Measurements from ENCODE around the gene WDR18.

The WDR18 gene

DNA sequence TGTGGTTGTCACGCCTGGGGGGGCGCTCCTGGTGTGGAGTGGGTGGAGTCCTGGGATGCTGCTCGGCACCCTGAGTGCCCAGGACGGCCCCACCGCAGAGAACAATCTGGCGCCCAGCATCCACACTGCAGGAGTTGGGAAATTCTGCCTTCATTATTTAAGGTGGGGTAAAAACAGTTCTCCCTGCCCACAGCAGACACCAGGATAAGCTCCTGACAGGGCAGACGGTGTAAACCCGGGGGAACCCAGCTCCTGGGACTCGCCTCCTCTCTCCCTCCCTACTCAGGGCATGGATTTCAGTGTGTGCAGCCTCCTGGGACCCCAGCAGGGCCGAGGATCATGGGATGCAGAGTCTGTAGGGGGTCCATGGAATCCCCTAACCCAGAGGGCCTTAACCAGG is 7.7 kb upstream of the WDR18 start:
- no peak overlapping the region for H3K4me3 ChIP-seq (ENCODE audit: low read depth, low read length)
- no peak for DNase-seq (ENCODE audit: low read depth, low spot score)
- in situ Hi-C loops (cut with HindIII; ENCODE audit: low sequenced_read_pairs): no loop called here
- TF ChIP-seq, protein P1, sequence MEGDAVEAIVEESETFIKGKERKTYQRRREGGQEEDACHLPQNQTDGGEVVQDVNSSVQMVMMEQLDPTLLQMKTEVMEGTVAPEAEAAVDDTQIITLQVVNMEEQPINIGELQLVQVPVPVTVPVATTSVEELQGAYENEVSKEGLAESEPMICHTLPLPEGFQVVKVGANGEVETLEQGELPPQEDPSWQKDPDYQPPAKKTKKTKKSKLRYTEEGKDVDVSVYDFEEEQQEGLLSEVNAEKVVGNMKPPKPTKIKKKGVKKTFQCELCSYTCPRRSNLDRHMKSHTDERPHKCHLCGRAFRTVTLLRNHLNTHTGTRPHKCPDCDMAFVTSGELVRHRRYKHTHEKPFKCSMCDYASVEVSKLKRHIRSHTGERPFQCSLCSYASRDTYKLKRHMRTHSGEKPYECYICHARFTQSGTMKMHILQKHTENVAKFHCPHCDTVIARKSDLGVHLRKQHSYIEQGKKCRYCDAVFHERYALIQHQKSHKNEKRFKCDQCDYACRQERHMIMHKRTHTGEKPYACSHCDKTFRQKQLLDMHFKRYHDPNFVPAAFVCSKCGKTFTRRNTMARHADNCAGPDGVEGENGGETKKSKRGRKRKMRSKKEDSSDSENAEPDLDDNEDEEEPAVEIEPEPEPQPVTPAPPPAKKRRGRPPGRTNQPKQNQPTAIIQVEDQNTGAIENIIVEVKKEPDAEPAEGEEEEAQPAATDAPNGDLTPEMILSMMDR (IDR thresholded peaks at IDR 0.05; ENCODE audit: low read depth, low read length): no peak

DNA sequence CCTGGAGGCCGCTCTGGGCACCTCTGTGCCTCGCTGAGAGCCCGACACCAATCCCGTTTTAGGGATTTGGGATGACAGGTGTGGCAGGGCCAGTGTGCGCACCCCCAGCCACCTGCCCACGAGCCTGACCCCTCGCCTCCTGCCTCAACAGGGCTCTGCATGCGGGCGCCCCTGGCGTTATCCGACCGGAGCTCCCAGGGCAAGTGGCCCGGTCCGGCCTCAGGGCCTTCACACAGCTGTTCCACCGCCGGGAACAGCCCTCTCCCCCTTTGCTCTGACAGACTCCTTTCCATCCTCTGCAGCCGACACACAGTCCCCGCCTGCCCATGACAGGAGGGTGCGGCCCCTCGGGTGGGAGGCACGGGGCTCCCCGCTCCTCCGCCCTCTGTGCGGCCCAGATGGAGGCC is 7.1 kb upstream of the WDR18 start:
- DNase-seq (ENCODE audit: low read depth, low spot score): no peak
- TF ChIP-seq, protein P1 (IDR thresholded peaks at IDR 0.05; ENCODE audit: low read depth, low read length): no peak
- no peak overlapping the region for H3K4me3 ChIP-seq (ENCODE audit: low read depth, low read length)
- in situ Hi-C loops (cut with HindIII; ENCODE audit: low sequenced_read_pairs): no loop called here

DNA sequence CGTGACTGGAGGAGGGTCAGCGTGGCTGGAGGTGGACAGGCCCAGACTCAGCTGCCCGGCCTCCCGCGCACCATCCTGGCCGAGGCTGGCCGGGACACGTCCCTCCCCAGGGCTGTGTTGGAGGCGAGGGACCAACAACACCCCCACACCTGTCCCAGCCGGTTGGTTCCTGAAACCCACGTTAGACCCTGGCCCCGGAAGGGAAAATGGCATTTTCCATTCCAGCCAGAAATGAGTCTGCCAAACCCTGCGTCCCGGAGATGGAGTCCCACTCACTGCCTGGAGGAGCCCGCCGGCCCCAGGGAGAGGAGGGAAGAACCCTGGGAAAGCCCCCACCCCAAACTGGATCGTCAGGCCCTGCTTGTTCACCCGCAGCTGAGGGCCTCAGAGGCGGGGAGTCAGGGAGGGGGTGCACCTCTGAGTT is 4.8 kb upstream of the WDR18 start:
- DNase-seq (ENCODE audit: low read depth, low spot score): no peak
- in situ Hi-C loops (cut with HindIII; ENCODE audit: low sequenced_read_pairs): no loop called here
- TF ChIP-seq, protein P1 (IDR thresholded peaks at IDR 0.05; ENCODE audit: low read depth, low read length): no peak
- no peak overlapping the region for H3K4me3 ChIP-seq (ENCODE audit: low read depth, low read length)

DNA sequence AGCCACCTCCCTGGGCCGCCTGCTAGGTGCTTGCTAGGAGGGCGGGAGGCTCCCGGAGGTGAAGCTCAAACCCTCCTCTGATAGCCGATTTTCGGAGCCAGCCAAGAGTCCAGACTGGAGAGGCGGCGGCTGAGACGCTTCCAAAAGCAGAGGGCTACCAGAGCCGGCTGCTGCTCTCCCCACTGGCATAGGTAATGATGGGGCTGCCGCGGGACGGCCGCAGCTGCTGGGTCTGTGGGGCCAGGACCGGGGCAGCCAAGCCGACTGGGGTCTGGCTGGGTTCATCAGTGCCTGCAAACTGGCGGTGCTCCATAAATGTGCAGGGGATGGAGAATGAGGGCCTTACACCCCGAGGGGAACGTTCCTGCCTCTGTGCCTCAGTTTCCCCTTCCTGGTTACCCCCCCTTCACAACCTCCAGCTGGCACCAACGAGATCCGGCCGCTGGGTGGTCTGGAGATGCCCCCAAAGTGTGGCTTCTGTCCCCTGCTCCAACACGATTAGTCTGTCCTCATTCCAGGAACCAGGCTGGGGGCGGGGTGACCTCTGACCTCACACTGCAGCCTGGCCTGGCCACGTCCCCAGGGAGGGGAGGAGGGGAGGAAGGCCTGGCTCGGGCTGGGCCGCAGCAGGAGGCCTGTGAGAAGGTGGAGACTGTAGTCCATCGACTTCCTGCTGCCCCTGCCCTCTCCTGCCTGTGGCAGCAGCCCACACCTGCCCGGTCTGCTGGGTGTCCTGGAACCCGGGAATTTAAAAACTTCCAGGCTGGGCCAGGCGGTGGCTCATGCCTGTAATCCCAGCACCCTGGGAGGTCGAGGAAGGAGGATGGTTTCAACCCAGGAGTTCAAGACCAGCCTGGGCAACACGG is 3.8 kb upstream of the WDR18 start:
- DNase-seq (ENCODE audit: low read depth, low spot score): no peak
- in situ Hi-C loops (cut with HindIII; ENCODE audit: low sequenced_read_pairs): no loop called here
- TF ChIP-seq, protein P1 (IDR thresholded peaks at IDR 0.05; ENCODE audit: low read depth, low read length): no peak
- no peak overlapping the region for H3K4me3 ChIP-seq (ENCODE audit: low read depth, low read length)

DNA sequence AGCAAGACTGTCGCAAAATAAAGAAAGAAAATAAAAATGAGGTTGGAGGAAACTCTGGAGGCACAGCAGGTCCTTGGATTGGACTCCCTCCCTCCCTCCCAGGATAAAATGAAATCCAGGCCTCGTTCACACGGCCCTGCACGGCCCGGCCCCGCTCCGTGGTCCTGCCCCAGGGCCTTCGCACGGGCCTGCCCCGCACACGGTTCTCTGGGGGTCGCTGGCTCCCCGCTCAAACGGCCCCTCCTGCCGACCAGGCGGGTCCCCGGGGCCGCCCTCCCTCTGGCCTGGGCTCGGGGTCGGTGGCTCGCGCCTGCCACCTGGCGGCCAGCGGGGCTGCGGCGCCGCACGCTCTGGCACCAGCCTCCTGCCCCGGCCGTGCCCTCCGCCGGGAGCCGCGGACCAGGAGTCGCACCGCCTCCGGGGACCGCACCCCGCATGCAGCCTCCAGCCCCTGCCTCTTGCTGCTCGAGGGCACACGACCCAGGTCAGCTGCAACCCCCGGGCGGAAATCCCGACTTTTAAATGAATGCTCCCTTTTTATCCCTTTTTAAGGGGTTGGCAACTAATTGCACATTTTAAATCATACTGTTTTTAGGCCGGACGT is 1.5 kb upstream of the WDR18 start:
- peak overlapping the region; percentile 20 for H3K4me3 ChIP-seq (ENCODE audit: low read depth, low read length)
- DNase-seq (ENCODE audit: low read depth, low spot score): peak; percentile 47
- TF ChIP-seq, protein P1 (IDR thresholded peaks at IDR 0.05; ENCODE audit: low read depth, low read length): peak; percentile 58
- in situ Hi-C loops (cut with HindIII; ENCODE audit: low sequenced_read_pairs): no loop called here

DNA sequence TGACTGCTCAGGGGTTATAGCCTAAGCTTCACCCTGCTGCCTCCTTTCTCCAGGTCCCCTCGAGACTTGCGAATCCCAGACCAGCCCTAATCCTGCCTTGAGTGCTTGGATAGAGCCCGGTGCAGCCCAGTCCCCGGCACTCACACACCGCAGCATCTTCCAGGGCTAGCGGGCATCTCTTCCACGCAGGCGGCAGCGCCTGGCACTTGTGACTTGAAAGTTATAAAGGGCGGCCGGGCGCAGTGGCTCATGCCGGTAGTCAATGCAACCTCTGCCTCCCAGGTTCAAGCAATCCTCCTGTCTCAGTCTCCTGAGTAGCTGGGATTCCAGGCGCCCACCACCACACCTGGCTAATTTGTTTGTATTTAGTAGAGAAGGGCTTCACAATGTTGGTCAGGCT is 1.9 kb downstream of the WDR18 start:
- TF ChIP-seq, protein P1 (IDR thresholded peaks at IDR 0.05; ENCODE audit: low read depth, low read length): no peak
- DNase-seq (ENCODE audit: low read depth, low spot score): no peak
- H3K4me3 ChIP-seq (ENCODE audit: low read depth, low read length): no peak overlapping the region
- in situ Hi-C loops (cut with HindIII; ENCODE audit: low sequenced_read_pairs): no loop called here

All from astrocyte of the spinal cord (primary cell).